HG03064 (cell line): Measurements from ENCODE around the gene C1GALT1.
"Not testable (repeated sequence)": the region's sequence is repeated elsewhere in the genome, so short reads cannot be mapped to it uniquely, and the experiment has no call there.

Experiments
- ATAC-seq: cut with Tn5 transposase; IDR thresholded peaks from one replicate; pipeline ENCODE4 v1.9.1; 2021; ENCODE audit warnings: low read depth; ENCODE audit not compliant: unreplicated experiment

The C1GALT1 gene

DNA sequence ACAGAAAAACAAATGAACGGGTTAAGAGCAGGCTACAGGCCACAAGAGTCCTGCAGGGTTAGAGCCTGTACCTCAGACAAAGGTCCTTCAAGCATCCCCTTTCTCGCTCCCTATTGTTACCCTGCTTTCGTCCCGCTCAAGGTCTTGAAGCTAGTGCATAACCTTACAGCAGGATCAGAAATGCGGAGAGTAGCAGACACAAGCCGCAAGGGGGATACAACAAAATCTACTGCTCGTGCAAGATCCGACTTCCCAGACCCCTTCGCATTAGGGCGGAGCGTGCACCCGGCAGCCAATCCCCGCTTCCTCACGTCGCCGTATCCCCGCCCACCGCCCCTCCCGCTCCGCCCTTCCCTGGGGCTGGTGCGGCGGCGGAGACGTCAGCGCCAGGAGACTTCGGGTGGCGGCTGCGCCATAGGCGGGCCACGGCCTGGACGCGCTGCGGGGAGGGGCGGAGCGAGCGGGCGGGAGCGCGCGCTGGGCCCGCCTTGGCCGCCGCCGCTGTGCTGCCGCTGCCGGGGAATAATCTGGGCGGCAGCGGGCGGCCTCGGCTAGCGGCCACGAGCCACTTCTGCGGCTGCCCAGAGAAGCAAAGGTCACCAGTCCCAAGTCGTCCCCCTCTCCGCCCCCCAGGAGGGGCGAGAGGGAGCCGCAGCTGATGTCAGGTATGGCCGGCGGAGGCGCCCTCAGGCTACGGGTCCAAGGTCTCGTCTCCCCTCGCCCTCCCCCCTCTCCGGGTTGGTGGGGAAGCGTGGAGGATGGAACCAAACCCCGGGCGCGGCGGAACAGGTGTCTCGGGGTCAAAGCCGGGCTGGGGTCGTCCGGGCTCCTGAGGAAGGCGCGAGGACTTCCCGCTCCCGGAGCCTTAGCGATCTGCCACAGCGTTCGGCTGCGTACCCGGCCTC lies at the start of gene C1GALT1:
TSS of gene C1GALT1 (plus strand) at position 389 of the 905 bp plus-strand sequence. CDS start 51,776 bp downstream, outside the sequence.
- ATAC-seq, result peak; percentile 80

DNA sequence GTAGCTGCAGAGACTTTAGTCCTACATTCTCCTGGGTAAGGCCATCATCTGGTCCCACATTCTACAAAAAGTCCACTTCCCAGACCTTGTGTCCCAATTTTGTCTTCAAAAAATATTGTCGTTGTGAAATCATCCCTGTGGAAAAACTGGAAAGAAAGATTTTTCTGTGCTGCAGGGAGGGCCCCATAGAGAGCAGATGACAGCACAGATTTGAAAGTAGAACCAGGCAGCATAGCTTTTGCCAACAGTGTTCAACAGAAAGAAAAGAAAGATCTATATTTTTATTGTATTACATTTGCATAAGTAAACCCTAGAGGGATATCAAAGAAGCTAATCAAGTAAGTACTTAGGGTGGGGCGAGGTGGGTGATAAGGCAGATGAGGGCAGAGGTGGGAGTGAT lies 48.3 kb upstream of the C1GALT1 start:
- ATAC-seq, result no peak

DNA sequence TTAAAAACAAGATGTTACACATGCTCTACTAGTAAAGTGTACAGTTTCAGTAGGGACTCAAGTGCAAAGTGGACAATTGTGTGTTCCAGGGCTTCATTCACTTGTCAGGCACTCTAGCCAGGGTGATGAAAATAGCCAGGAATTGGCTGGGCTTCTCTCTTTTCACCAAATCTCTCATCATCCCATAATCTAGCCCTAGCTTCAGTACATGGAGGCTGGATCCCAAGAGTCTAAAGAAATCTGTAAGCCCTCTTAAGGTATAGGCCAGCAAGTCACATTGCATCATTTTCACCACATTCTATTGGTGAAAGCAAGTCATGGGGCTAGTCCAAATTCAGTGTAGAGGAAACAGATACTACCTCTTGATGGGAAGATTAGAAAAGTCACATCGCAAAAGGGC lies 47.3 kb upstream of the C1GALT1 start:
- ATAC-seq, result no peak

DNA sequence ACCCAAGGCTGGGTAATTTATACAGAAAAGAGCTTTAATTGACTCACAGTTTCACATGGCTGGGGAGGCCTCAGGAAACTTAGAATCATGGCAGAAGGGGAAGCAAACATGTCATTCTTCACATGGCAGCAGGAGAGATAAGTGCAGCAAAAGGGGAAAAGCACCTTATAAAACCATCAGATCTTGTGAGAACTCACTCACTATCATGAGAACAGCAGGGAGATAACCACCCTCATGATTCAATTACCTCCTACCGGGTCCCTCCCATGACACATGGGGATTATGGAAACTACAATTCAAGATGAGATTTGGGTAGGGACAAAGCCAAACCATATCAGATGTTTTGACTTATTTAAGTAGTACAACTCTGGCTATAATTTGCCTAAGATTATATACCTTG lies 46.4 kb upstream of the C1GALT1 start:
- ATAC-seq, result not testable (repeated sequence)

DNA sequence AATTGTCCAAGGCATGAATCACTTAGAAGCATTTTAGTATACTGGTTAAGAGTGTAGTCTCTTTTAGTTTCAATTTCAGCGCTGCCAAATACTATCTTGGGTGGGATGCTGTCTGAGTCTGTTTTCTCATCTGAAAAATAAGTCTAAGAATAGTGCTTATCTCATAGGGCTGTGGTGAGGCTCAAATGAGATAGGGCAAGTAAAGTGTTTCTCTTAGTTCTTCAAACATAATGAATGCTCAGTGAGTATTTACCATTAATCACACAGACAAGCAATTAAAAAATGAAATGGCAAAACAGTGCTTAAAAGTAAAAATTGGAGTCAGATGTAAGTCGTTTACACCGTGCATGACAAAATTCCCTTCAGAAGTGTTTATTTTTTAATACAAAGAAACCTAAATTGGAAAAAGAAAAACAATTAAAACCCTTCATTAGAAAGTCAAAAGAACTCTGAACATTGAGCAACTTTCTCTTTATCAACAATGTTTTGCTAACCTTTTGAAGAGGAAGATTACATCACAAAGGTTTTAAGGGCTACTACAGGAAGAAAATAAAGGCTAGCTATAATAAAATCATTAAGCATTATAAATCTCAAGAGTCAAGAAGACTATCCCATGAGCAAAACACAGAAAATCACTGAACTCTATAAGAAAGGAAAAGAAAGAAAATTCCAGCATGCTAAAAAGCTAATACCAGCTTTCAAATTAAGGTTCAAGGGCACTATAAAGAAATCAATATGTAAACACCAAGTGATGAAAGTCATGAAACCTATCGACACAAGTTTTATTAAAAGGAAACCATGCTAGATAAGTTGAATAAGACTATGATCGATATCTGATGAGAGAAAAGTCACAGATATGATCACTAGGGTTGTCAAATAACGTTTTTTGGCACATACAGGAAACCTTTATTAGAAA lies 45.6 kb upstream of the C1GALT1 start:
- no peak for ATAC-seq

DNA sequence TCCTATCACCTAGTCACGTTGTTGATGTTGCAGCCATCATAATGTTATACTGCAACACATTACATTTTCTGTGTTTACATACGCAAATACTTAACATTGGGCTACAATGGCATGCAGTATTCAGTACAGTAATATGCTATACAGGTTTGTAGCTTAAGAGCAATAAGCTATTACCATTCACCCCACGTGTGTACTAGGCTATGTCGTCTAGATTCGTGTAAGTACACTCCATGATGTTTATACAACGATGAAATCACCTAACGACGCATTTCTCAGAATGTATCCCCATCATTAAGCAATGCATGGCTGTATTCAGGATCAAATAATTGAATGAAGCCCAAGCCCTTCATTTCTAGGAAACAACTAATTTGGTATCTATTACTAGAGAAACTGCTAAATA lies 43.4 kb upstream of the C1GALT1 start:
- ATAC-seq, result no peak

DNA sequence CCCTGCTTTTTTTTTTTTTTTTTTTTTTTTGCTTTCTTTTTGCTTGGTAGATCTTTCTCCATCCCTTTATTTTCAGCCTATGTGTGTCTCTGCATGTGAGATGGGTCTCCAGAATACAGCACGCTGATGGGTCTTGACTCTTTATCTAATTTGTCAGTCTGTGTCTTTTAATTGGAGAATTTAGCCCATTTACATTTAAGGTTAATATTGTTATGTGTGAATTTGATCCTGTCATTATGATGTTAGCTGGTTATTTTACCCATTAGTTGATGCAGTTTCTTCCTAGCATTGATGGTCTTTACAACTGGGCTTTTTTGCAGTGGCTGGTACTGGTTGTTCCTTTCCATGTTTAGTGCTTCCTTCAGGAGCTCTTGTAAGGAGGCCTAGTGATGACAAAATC lies 38.9 kb upstream of the C1GALT1 start:
- ATAC-seq, result not testable (repeated sequence)

DNA sequence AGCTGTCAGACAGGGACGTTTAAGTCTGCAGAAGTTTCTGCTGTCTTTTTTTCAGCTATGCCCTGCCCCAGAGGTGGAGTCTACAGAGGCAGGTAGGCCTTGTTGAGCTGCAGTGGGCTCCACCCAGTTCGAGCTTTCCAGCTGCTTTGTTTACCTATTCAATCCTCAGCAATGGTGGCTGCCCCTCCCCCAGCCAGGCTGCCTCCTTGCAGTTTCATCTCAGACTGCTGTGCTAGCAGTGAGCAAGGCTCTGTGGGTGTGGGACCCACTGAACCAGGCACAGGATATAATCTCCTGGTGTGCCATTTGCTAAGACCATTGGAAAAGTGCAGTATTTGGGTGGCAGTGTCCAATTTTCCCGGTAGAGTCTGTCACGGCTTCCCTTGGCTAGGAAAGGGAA lies 37.2 kb upstream of the C1GALT1 start:
- ATAC-seq, result not testable (repeated sequence)

DNA sequence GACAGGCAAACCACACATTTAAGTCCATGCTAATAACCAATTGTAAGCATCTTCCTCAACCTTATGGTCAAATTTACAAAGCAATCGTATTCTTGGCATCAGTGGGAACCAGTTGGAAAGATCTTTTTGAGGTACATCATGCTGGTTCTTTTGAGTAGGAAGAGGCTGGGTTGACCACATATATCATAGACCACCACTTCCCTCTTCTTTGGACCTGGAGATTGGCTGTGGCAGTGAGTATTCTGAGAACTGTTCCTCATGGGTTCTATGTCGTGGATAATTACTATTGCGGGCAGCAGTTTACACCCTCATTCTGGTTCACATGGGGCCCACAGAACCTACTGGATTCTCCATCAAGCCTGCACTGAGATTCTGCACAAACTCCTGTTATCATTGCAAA lies 35.5 kb upstream of the C1GALT1 start:
- ATAC-seq, result no peak

DNA sequence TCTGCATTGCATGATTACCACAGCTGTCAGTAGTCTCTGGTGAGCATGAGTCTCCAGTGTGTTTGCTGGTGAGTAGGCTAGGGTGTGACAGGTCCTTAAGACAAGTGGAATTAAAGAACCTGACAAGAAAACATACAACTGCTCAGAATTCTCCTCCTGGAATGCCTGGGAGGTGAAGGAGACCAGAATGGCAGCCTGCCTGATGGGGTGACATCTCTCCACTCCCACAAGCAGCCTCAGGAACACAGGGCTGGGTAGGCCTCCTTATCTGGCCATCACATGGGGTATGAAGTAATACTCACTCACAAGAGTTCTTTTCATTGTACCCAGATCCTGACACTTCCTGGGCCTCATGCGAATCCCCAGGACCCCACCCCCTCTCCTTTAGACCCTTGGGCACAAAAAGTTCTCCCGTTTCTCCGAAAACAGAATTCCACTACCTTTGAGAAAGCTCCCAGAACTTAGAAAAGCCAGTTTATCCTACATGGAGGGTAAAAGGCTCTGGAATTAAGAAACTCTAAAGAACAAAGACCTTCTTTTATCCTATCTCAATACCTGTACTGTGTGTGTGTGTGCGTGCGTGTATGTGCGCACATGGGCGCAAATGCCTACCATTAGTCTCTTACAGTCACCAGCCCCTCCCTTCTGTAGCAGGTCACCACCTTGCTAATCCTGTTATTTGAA lies 33.4 kb upstream of the C1GALT1 start:
- ATAC-seq, result no peak

DNA sequence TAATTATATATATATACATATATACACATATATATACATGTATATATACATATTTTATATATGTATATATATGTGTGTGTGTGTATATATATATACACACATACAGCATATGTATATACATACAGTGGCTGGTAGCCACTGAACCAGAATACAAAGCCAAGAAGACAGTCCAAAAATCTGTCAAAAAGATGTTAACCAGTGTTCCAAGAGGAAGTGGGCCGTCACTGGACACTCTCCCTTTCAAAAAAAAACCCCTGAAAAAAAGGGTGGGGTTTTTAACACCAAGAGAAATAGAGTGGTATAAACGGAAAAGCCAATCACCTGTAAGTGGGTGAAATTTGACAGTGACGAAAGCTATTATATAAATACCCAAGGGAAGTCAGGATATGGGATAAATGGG lies 31.1 kb upstream of the C1GALT1 start:
- no peak for ATAC-seq

DNA sequence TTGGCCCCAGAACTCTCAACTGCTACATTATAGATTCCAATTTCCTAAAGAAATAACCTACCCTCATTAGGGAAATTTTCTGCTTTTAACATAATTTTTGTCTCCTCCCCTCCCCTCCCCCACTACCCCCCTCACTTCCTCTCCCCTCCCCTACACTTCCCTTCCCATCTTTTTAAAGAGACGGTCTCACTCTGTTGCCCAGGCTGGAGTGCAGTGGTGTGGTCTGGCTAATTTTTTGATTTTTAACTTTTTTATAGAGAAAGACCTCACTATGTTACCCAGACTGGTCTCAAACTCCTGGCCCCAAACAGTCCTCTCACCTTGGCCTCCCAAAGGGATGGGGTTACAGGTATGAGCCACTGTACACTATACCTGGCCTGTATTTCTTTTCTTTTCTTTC lies 30.5 kb upstream of the C1GALT1 start:
- ATAC-seq, result no peak

DNA sequence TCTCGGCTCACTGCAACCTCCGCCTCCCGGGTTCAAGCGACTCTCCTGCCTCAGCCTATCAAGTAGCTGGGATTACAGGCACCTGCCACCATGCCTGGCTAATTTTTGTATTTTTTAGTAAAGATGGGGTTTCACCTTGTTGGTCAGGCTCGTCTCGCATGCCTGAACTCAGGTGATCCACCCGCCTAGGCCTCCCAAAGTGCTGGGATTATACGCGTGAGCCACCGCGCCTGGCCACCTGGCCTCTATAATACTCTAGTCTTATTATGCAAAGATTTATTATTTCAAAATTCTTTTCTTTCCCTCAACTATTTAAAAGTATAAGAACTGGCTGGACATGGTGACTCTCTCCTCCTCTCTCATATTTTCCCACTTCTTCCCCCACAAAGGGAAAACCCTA lies 30.0 kb upstream of the C1GALT1 start:
- no peak for ATAC-seq

DNA sequence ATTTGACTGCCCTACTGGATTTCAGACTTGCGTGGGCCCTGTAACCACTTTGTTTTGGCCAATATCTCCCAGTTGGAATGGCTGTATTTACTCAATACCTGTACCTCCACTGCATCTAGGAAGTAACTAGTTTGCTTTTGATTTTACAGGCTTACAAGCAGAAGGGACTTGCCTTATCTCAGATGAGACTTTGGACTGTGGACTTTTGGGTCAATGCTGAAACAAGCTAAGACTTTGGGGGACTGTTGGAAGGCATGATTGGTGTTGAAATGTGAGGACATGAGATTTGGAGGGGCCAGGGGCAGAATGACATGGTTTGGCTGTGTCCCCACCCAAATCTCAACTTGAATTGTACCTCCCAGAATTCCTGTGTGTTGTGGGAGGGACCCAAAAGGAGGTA lies 28.0 kb upstream of the C1GALT1 start:
- not testable (repeated sequence) for ATAC-seq

DNA sequence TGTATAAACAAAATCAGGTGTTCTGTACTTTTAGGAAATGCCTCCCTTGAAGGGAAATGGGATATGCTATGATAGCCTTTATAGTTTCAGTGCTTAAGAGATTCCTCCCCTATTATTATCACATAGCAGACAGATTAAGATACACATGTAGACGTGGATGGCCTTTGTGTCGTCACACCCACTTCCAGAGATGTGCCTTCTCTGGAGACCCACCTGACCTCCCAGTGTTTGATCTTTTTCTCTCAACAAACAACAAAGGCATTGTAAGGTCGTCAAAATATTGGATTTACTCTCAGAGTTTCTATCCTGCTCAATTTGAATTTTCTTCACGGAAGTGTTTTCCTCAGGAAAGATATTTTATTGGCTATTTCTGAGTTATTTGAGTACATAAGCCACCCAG lies 25.7 kb upstream of the C1GALT1 start:
- no peak for ATAC-seq

DNA sequence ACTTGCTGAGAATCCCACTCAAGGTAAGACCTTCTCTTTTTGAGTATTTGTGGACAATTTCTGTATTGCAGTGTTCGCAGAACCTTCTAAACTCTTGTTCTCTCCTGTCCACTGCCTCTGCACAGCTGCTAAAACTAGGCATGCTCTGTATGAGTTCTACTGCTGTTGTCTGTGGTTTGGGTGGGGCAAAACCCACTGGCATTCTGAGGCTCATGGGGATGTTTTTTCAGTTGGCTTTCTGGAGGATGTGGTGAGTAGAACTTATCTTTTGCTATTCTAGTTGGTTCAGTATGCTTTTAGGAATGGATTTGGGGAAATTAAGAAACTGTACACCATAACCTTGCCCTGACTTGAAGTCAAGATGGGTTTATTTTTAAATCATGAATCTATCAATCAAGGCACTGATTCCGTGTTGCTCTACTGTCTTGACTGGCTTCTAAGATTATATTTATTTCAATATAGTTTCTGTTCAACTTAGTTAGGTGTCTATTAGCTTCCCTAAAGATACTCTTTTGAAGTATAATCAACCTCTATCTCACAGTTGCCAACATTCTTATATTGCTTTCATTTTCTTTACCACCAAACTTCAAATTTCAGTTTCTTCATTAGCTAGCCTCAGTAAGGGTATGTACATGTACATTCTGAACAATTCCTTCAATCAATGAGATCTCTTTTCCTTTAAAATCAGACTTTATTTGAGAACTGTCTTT lies 25.0 kb upstream of the C1GALT1 start:
- peak; percentile 89 for ATAC-seq

DNA sequence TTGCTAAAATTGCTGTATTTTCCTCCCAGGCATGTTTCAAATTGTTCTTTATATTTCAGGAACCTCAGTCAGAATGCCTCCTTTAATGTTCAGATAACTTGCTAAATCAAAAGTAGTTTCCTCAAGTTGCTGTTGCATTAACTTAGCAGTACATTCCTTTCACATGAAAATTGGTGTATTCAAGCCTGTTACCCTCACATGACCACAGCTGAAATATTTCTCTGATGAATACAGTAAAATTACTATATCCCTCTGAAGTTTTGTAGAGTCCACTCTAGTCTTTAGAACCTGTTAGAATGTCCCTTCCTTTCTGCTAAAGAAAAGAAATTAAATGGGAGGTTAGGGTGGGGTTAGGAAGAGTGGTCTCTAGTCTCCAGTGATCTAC lies 24.5 kb upstream of the C1GALT1 start:
- no peak for ATAC-seq

DNA sequence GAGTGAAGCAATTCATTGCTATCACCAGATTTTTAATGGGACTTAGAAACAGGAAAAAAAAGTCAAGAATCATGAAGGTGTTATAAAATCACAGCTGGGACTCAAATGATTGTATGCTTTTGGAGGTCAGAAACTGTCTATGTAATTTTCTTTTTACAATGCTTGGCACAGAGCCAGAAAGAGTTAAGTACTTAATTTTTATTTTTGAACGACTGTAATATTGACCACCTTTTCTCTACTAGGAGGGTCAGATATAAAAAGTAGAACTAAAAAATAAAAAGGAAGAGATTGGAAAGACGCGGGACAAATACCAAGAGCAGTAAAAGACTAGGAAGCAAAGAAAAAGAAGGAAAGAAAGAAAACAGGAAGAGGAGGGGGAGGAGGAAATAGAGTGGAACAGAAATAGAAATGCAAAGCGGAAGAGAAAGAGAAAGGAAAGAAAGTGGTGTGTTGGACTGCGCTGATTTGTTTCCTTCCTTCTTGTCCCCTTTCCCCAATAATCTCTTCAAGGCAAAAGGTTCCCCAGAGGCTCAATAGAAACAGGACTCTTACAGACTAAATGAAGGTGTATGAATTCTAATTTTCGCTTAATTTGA lies 23.2 kb upstream of the C1GALT1 start:
- ATAC-seq, result no peak

DNA sequence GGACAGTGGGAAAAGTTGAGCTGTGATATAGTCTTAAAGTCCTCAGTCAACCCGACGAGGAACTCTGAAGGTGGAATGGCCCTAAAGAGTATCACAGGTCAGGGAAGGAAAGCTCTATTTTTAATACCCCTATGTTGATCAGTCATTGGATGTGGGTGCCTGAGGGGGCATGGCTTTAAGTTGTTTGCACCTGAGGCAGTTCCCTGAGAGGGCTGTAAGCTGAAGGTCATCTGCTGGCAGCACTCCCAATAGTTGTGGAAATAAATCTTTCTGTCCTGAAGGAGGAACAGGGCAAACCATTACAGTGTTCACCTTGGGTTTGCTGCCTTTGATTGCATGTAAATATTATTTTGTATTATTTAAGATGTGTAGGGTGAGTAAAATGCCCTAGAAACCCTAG lies 17.8 kb upstream of the C1GALT1 start:
- no peak for ATAC-seq

DNA sequence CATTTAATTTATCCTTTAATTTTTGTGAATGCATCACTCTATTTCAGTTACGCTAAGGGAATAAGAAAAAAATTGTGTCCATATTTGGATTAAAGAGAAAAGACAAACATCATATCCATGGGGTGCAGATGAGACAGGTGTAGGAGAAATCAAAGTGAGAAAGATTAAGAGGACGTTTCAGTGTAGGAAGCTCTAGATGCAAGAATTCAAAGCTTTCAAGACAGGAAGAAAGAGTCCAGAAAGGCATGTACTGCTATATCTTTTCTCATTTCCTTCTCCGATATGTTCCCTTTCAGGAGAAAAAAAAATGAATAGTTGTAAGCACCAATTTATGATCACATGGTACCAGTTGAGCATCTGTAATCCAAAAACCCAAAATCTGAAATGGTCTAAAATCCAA lies 17.0 kb upstream of the C1GALT1 start:
- no peak for ATAC-seq
